Glutamatergic neuron (in vitro differentiated cells): ENCODE results near the gene C1QA. TPM values are rescaled to one million over a fixed set of nuclear protein-coding genes. Genes with fewer than 3 reads are reported as not detected.

Experiments
- DNase-seq: peaks from one replicate; pipeline ENCODE4 v3.0.0; 2022
- H3K27ac Mint-ChIP-seq: one replicate; pipeline ENCODE4 v1.8.0; 2020; ENCODE audit warnings: mild to moderate bottlenecking, mixed read lengths, inconsistent platforms; ENCODE audit not compliant: unreplicated experiment
- H3K27me3 Mint-ChIP-seq: one replicate; pipeline ENCODE4 v1.8.0; 2020; ENCODE audit warnings: mild to moderate bottlenecking, moderate library complexity, mixed read lengths, inconsistent platforms; ENCODE audit not compliant: unreplicated experiment
- H3K36me3 Mint-ChIP-seq: one replicate; pipeline ENCODE4 v1.8.0; 2020; ENCODE audit warnings: mild to moderate bottlenecking, mixed read lengths, inconsistent platforms; ENCODE audit not compliant: unreplicated experiment
- H3K4me1 Mint-ChIP-seq: one replicate; pipeline ENCODE4 v1.8.0; 2020; ENCODE audit warnings: mild to moderate bottlenecking, low read depth, mixed read lengths, inconsistent platforms; ENCODE audit not compliant: unreplicated experiment
- H3K4me3 Mint-ChIP-seq: one replicate; pipeline ENCODE4 v1.8.0; 2020; ENCODE audit warnings: mild to moderate bottlenecking, mixed read lengths, inconsistent platforms; ENCODE audit not compliant: unreplicated experiment
- H3K9me3 Mint-ChIP-seq: one replicate; pipeline ENCODE4 v1.8.0; 2020; ENCODE audit warnings: mild to moderate bottlenecking, moderate library complexity, mixed read lengths, inconsistent platforms; ENCODE audit not compliant: unreplicated experiment
- microRNA-seq: library from miRNA; unstranded; fragments of <30 nt; microRNA quantifications from one replicate; pipeline ENCODE4, GENCODE V29; 2020; ENCODE audit not compliant: unreplicated experiment
- total RNA-seq: library from RNA; stranded (reverse); fragmentation: NEBNext Ultra II Directional; extraction: Animal tissue kit (Norgen Biotek cat#: 25700); gene quantifications from one replicate; pipeline ENCODE4 v1.2.1, GENCODE V29; 2021; ENCODE audit not compliant: unreplicated experiment
- TF ChIP-seq, protein P1 (sequence below): fragments of 200-600 bp; sonication (generic); IDR thresholded peaks from one replicate; pipeline ENCODE4 v1.5.0; 2021; ENCODE audit not compliant: partially characterized antibody, unreplicated experiment

The C1QA gene
- total RNA-seq, 1 donor from 2014 or later, result not detected

DNA sequence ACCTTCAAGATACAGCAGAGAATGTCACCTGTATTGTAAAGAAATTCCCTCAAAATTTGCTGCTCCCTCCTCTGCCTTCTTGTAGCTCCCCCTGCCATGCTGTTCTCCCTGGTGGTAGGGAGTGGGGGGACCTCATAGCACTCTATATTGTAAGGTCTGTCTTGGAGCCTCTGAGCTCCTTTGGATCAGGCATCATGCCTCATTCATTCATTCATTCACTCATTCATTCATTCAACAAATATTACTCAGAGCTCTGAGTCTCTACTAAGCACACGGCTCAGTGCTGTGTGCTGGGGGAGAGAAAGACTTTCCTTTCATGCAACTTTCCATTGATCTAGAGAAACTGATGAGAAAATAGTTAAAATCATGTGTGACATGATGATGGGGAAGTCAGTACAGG, 47.1 kb downstream of the C1QA start:
- TF ChIP-seq, protein P1, sequence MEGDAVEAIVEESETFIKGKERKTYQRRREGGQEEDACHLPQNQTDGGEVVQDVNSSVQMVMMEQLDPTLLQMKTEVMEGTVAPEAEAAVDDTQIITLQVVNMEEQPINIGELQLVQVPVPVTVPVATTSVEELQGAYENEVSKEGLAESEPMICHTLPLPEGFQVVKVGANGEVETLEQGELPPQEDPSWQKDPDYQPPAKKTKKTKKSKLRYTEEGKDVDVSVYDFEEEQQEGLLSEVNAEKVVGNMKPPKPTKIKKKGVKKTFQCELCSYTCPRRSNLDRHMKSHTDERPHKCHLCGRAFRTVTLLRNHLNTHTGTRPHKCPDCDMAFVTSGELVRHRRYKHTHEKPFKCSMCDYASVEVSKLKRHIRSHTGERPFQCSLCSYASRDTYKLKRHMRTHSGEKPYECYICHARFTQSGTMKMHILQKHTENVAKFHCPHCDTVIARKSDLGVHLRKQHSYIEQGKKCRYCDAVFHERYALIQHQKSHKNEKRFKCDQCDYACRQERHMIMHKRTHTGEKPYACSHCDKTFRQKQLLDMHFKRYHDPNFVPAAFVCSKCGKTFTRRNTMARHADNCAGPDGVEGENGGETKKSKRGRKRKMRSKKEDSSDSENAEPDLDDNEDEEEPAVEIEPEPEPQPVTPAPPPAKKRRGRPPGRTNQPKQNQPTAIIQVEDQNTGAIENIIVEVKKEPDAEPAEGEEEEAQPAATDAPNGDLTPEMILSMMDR, result no peak
- peaks cover 4% of the 10 kb centered on the region for H3K4me1 Mint-ChIP-seq
- H3K27me3 Mint-ChIP-seq, result no peaks in the 10 kb centered on the region
- no peak overlapping the region for H3K4me3 Mint-ChIP-seq
- peaks cover 3% of the 10 kb centered on the region for H3K9me3 Mint-ChIP-seq
- no peaks in the 10 kb centered on the region for H3K36me3 Mint-ChIP-seq
- no peak overlapping the region for H3K27ac Mint-ChIP-seq
- no peak for DNase-seq

DNA sequence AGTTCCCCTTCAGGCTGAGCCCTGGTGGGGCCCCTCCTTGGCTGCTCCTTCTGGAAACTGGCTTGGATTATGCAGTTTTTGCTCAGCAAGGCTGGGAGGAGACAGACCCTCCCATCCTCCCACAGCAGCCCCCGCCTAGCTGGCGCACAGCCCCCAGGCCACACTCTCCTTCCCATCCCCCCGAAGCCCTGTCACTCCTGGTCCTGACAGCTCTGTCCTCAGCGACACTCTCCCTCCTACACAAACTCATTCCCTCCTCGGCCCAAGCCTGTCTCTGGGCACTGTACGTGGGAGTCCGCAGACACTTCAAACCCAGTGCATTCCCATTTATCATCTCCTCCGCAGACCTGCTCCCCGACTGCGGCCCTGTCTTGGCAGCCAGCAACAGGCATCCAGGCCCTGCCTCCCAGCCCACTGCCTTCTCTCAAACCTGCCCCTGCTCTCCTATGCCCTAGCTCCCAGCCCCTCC, 49.2 kb downstream of the C1QA start:
- TF ChIP-seq, protein P1, result no peak
- Mint-ChIP-seq H3K4me1 (peaks cover 4% of the 10 kb centered on the region), H3K4me3 (no peak overlapping the region), H3K27me3 (no peaks in the 10 kb centered on the region), H3K36me3 (no peaks in the 10 kb centered on the region), H3K27ac (no peak overlapping the region), H3K9me3 (peaks cover 3% of the 10 kb centered on the region)
- DNase-seq, result no peak

DNA sequence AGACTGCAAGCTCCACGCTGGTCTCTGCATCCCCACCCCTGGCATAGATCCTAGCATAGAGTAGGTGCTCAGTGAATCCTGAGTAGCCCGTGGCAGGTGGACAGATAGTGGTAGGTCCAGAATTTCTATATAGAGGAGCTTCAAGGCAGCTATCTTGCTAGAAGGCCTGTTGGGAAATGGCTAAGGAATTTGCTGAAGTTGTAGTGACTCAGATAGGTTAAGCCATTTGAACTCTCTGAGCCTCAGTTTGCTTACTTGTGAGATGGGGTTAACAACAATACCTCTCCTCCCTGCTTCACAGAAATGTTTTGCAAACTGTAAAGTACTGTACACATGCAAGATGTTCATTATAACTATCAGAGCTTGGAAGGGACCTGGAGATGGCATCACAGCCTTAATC, 50.8 kb downstream of the C1QA start:
- DNase-seq, result no peak
- Mint-ChIP-seq H3K36me3 (no peaks in the 10 kb centered on the region), H3K27me3 (no peaks in the 10 kb centered on the region), H3K4me3 (no peak overlapping the region), H3K27ac (no peak overlapping the region), H3K4me1 (peaks cover 7% of the 10 kb centered on the region), H3K9me3 (no peaks in the 10 kb centered on the region)
- TF ChIP-seq, protein P1, result no peak

DNA sequence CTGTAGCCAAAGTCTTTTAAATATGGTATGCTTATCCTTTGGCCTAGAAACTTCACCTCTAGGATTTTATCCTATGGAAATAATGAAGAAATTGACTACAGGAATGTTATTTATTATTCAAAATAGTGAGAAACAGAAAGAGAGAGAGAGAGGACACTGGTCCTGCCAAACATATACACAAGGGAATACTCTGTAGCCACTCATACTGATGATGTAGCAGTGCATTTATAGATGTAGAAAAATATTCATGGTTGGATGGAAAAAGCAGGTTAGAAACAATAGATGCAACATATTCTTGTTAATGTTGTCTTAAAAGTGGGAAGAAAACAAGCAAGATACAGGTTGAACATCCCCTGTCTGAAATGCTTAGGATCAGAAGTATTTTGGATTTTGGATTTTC, 52.0 kb downstream of the C1QA start:
- Mint-ChIP-seq H3K27me3 (no peaks in the 10 kb centered on the region), H3K4me3 (no peak overlapping the region), H3K9me3 (no peaks in the 10 kb centered on the region), H3K27ac (no peak overlapping the region), H3K36me3 (no peaks in the 10 kb centered on the region), H3K4me1 (peaks cover 7% of the 10 kb centered on the region)
- TF ChIP-seq, protein P1, result no peak
- DNase-seq, result no peak

Small RNA genes lying within 50 kb of the gene (microRNA-seq; reads per million reads assigned to microRNA genes)
- not detected for gene MIR6127

Other genes starting within 250 kb of the C1QA start
- 25.7 TPM for gene ZBTB40, start 184.8 kb upstream of the C1QA start, total RNA-seq
- gene EPHA8, start 73.1 kb upstream of the C1QA start, total RNA-seq, result 0.69 TPM
- not detected for gene C1QC, start 7.0 kb downstream of the C1QA start, total RNA-seq
- gene C1QB, start 16.6 kb downstream of the C1QA start, total RNA-seq, result not detected
- 93.0 TPM for gene EPHB2, start 74.2 kb downstream of the C1QA start, total RNA-seq